Osteoblast (primary cell): ENCODE data around the gene ZFP92. TPM values are rescaled to one million over a fixed set of nuclear protein-coding genes. Genes with fewer than 3 reads are reported as not detected.
A peak's percentile ranks its signal among the peaks of the same experiment; 100 is the strongest.

ENCODE experiments used
- DNase-seq: peaks from one replicate; pipeline ENCODE4 v3.0.0; 2011; ENCODE audit warnings: low spot score, mixed read lengths; ENCODE audit not compliant: insufficient read length; ENCODE audit errors: missing footprints
- H2AFZ ChIP-seq: 2 replicates; pipeline ENCODE4 v1.6.0; 2011; ENCODE audit warnings: mild to moderate bottlenecking, low read length
- H3K27ac ChIP-seq: 2 replicates; pipeline ENCODE4 v1.5.1; 2011; ENCODE audit warnings: mild to moderate bottlenecking, low read depth, low read length, moderate library complexity
- H3K27me3 ChIP-seq: 2 replicates; pipeline ENCODE4 v1.6.0; 2012; ENCODE audit warnings: mild to moderate bottlenecking, control low read depth, inconsistent platforms, low read length, moderate library complexity; ENCODE audit not compliant: insufficient read depth
- H3K36me3 ChIP-seq: 2 replicates; pipeline ENCODE4 v1.5.1; 2011; ENCODE audit warnings: mild to moderate bottlenecking, low read length, control low read depth, moderate library complexity; ENCODE audit not compliant: insufficient read depth
- H3K4me1 ChIP-seq: 2 replicates; pipeline ENCODE4 v1.5.1; 2011; ENCODE audit warnings: mild to moderate bottlenecking, low read length, control low read depth, moderate library complexity; ENCODE audit not compliant: insufficient read depth
- H3K4me2 ChIP-seq: 2 replicates; pipeline ENCODE4 v1.6.0; 2011; ENCODE audit warnings: mild to moderate bottlenecking, low read length; ENCODE audit not compliant: insufficient read depth
- H3K4me3 ChIP-seq: fragments of 200-600 bp; sonication (generic); 3 replicates; pipeline ENCODE4 v1.5.1; 2012; ENCODE audit warnings: mild to moderate bottlenecking, low read length, inconsistent platforms; ENCODE audit not compliant: insufficient read depth
- H3K79me2 ChIP-seq: 2 replicates; pipeline ENCODE4 v1.6.0; 2012; ENCODE audit warnings: mild to moderate bottlenecking, low read length, control low read depth, inconsistent platforms; ENCODE audit not compliant: insufficient read depth
- H3K9me3 ChIP-seq: 2 replicates; pipeline ENCODE4 v1.5.1; 2011; ENCODE audit warnings: low read depth, low read length, control low read depth
- H4K20me1 ChIP-seq: 2 replicates; pipeline ENCODE4 v1.6.0; 2012; ENCODE audit warnings: mild to moderate bottlenecking, low read length, control low read depth; ENCODE audit not compliant: insufficient read depth
- CTCF ChIP-seq: IDR thresholded peaks from 2 replicates; pipeline ENCODE4 v1.5.1; 2011; ENCODE audit warnings: mild to moderate bottlenecking, low read depth, low read length, moderate library complexity; ENCODE audit errors: extremely low read depth
- total RNA-seq: library from RNA; depleted of rRNA; stranded (reverse); fragments of >200 nt; gene quantifications from 2 replicates; pipeline ENCODE4 v1.2.3, GENCODE V29; 2012

ZFP92 gene
- total RNA-seq, 1 donor, result not detected

GRCh38 chrX:153392642-153393321, 18.5 kb upstream of the ZFP92 start:
- H3K27me3 ChIP-seq, result no peaks in the 10 kb centered on the region
- H3K4me2 ChIP-seq, result no peak overlapping the region
- H2AFZ ChIP-seq, result no peak overlapping the region
- no peaks in the 10 kb centered on the region for H3K9me3 ChIP-seq
- no peaks in the 10 kb centered on the region for H4K20me1 ChIP-seq
- no peak overlapping the region for H3K27ac ChIP-seq
- TF ChIP-seq CTCF, result no peak
- H3K36me3 ChIP-seq, result no peaks in the 10 kb centered on the region
- peak; percentile 31 for DNase-seq
- no peaks in the 10 kb centered on the region for H3K79me2 ChIP-seq
- no peaks in the 10 kb centered on the region for H3K4me1 ChIP-seq
- H3K4me3 ChIP-seq, result no peak overlapping the region

- no peak overlapping the region for H3K4me2 ChIP-seq
- H2AFZ ChIP-seq, result no peak overlapping the region
- no peak overlapping the region for H3K27ac ChIP-seq
- no peaks in the 10 kb centered on the region for H3K27me3 ChIP-seq
- peak; percentile 56 for DNase-seq
- H4K20me1 ChIP-seq, result no peaks in the 10 kb centered on the region
- no peaks in the 10 kb centered on the region for H3K36me3 ChIP-seq
- H3K79me2 ChIP-seq, result no peaks in the 10 kb centered on the region
- no peaks in the 10 kb centered on the region for H3K9me3 ChIP-seq
- no peaks in the 10 kb centered on the region for H3K4me1 ChIP-seq
- H3K4me3 ChIP-seq, result no peak overlapping the region
- TF ChIP-seq CTCF, result no peak
Measured at GRCh38 chrX:153394612-153395011, 16.7 kb upstream of the ZFP92 start.

GRCh38 chrX:153395613-153396319, 15.5 kb upstream of the ZFP92 start:
- no peaks in the 10 kb centered on the region for H3K9me3 ChIP-seq
- no peaks in the 10 kb centered on the region for H3K4me1 ChIP-seq
- no peaks in the 10 kb centered on the region for H3K79me2 ChIP-seq
- no peak overlapping the region for H3K27ac ChIP-seq
- no peak overlapping the region for H3K4me2 ChIP-seq
- H3K36me3 ChIP-seq, result no peaks in the 10 kb centered on the region
- H4K20me1 ChIP-seq, result no peaks in the 10 kb centered on the region
- H2AFZ ChIP-seq, result no peak overlapping the region
- no peaks in the 10 kb centered on the region for H3K27me3 ChIP-seq
- no peak for TF ChIP-seq CTCF
- H3K4me3 ChIP-seq, result no peak overlapping the region
- DNase-seq, result peak; percentile 63
